HK-2 (cell line): ENCODE results near the gene GNG7.
"Not testable (repeated sequence)": the region's sequence is repeated elsewhere in the genome, so short reads cannot be mapped to it uniquely, and the experiment has no call there.

Source experiments
- DNase-seq: peaks from one replicate; pipeline ENCODE4 v3.0.0-alpha.2; 2018; ENCODE audit not compliant: unreplicated experiment

GNG7 gene

GRCh38 chr19:2713170-2713569, 10.7 kb upstream of the GNG7 start:
- DNase-seq = not testable (repeated sequence)

- no peak for DNase-seq
Observed at GRCh38 chr19:2711875-2712205, 9.3 kb upstream of the GNG7 start.

- peak; percentile 50 for DNase-seq
Observed at GRCh38 chr19:2711172-2711874, 8.8 kb upstream of the GNG7 start.

GRCh38 chr19:2706251-2706650, 3.8 kb upstream of the GNG7 start:
- DNase-seq = no peak

- DNase-seq = no peak
Observed at GRCh38 chr19:2703691-2704216, 1.3 kb upstream of the GNG7 start.

GRCh38 chr19:2703077-2703437, 563 bp upstream of the GNG7 start:
- no peak for DNase-seq

- DNase-seq = no peak
Observed at GRCh38 chr19:2701361-2702169, 929 bp downstream of the GNG7 start.

GRCh38 chr19:2700660-2701360, 1.7 kb downstream of the GNG7 start:
- no peak for DNase-seq

- DNase-seq = no peak
Observed at GRCh38 chr19:2699413-2700140, 2.9 kb downstream of the GNG7 start.

GRCh38 chr19:2694196-2694595, 8.3 kb downstream of the GNG7 start:
- no peak for DNase-seq

- DNase-seq = no peak
Observed at GRCh38 chr19:2693492-2694160, 8.9 kb downstream of the GNG7 start.

GRCh38 chr19:2691951-2692350, 10.5 kb downstream of the GNG7 start:
- no peak for DNase-seq

GRCh38 chr19:2690856-2691255, 11.6 kb downstream of the GNG7 start:
- no peak for DNase-seq

GRCh38 chr19:2686360-2686759, 16.1 kb downstream of the GNG7 start:
- DNase-seq = no peak

GRCh38 chr19:2685204-2685704, 17.2 kb downstream of the GNG7 start:
- DNase-seq = no peak

GRCh38 chr19:2683430-2684003, 19.0 kb downstream of the GNG7 start:
- DNase-seq = no peak

GRCh38 chr19:2680808-2681207, 21.7 kb downstream of the GNG7 start:
- no peak for DNase-seq

- no peak for DNase-seq
Observed at GRCh38 chr19:2679439-2679838, 23.1 kb downstream of the GNG7 start.

- DNase-seq = not testable (repeated sequence)
Observed at GRCh38 chr19:2678948-2679347, 23.5 kb downstream of the GNG7 start.

GRCh38 chr19:2678044-2678671, 24.3 kb downstream of the GNG7 start:
- DNase-seq = no peak
